ENCODE results near the gene TUBA1C. TPM values are rescaled to one million over a fixed set of nuclear protein-coding genes. Genes with fewer than 3 reads are reported as not detected.

The TUBA1C gene
- polyA plus RNA-seq, 1 donor: 237 TPM

- no CpG with 5 or more reads among the region's 6 CpGs for WGBS (ENCODE audit: insufficient coverage, low lambda C conversion rate)
- Histone ChIP-seq H3K27ac (ENCODE audit: low read length) (no peak overlapping the region), H3K9me3 (ENCODE audit: control insufficient read depth, low read depth, low read length) (no peaks in the 10 kb centered on the region), H3K27me3 (ENCODE audit: control insufficient read depth, insufficient read depth, low read length) (no peaks in the 10 kb centered on the region), H3K4me1 (ENCODE audit: control insufficient read depth, insufficient read depth, low read length) (peaks cover 16% of the 10 kb centered on the region), H3K4me3 (ENCODE audit: low read length) (no peak overlapping the region), H3K36me3 (ENCODE audit: control insufficient read depth, insufficient read depth, low read length) (no peaks in the 10 kb centered on the region)
- DNase-seq: no peak
These were observed 34.6 kb upstream of the TUBA1C start for GRCh38 chr12:49230176-49230804.

- no peak for DNase-seq
- H3K9me3 ChIP-seq (ENCODE audit: control insufficient read depth, low read depth, low read length): no peaks in the 10 kb centered on the region
- H3K27ac ChIP-seq (ENCODE audit: low read length): no peak overlapping the region
- WGBS (ENCODE audit: insufficient coverage, low lambda C conversion rate): no CpG with 5 or more reads among the region's 3 CpGs
- no peaks in the 10 kb centered on the region for H3K36me3 ChIP-seq (ENCODE audit: control insufficient read depth, insufficient read depth, low read length)
- no peaks in the 10 kb centered on the region for H3K27me3 ChIP-seq (ENCODE audit: control insufficient read depth, insufficient read depth, low read length)
- H3K4me3 ChIP-seq (ENCODE audit: low read length): no peak overlapping the region
- H3K4me1 ChIP-seq (ENCODE audit: control insufficient read depth, insufficient read depth, low read length): peaks cover 16% of the 10 kb centered on the region
These were observed 34.1 kb upstream of the TUBA1C start for GRCh38 chr12:49230805-49231194.

- Histone ChIP-seq H3K4me3 (ENCODE audit: low read length) (no peak overlapping the region), H3K9me3 (ENCODE audit: control insufficient read depth, low read depth, low read length) (no peaks in the 10 kb centered on the region), H3K4me1 (ENCODE audit: control insufficient read depth, insufficient read depth, low read length) (peaks cover 16% of the 10 kb centered on the region), H3K36me3 (ENCODE audit: control insufficient read depth, insufficient read depth, low read length) (no peaks in the 10 kb centered on the region), H3K27me3 (ENCODE audit: control insufficient read depth, insufficient read depth, low read length) (no peaks in the 10 kb centered on the region), H3K27ac (ENCODE audit: low read length) (peak overlapping the region; percentile 81)
- DNase-seq: peak in 1 of 2 donors; percentile 11
- 85% methylated on average over 4 of the region's 9 CpGs for WGBS (ENCODE audit: insufficient coverage, low lambda C conversion rate)
These were observed 32.8 kb upstream of the TUBA1C start for GRCh38 chr12:49231878-49232655.

DNA sequence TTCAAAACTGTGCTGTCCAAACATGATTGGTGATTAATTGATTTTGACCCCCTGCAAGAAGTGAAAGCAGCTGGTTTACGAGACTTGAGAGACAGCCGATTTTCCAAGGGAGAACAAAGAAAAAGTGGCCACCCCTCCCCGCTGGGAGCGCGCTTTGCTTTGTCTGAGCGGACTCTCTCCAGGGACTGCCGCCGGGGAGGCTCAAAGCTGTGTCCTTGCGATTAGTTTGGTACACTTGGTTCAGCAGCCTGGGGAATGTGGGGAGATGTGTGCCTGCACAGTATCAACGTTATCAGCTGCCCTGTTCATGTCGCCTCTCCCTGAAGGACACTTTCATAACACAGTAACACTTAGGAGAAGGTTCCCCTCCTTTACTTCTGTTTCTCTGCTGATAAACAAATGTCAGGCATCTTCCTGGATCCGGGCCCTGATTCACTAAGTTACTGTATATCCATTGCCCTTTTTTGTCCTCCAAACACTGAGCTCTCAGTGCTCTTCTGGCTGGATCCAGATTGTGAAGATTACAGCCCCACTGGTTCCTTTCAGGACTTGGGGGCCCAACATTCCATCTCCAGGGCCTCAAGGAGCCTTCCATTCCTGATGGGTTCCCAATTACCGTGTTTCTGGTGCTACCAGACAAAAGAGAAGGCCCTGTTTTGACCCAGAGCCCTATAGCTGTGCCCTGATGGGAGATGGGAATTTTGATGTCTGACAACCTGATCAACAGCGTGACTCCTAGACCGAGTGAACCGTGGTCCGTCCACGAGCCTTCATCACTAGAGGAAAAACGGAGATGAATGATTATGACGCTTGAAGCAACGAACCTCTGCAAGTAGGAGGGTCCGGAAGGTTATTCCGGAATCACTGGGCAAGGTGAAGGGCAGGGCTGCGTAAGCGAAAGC, 31.7 kb upstream of the TUBA1C start:
- 50% methylated on average over 1 of the region's 25 CpGs for WGBS (ENCODE audit: insufficient coverage, low lambda C conversion rate)
- H3K4me1 ChIP-seq (ENCODE audit: control insufficient read depth, insufficient read depth, low read length): peaks cover 16% of the 10 kb centered on the region
- H3K9me3 ChIP-seq (ENCODE audit: control insufficient read depth, low read depth, low read length): no peaks in the 10 kb centered on the region
- no peaks in the 10 kb centered on the region for H3K36me3 ChIP-seq (ENCODE audit: control insufficient read depth, insufficient read depth, low read length)
- DNase-seq: peak in 1 of 2 donors; percentile 60
- H3K4me3 ChIP-seq (ENCODE audit: low read length): peak overlapping the region; percentile 11
- H3K27me3 ChIP-seq (ENCODE audit: control insufficient read depth, insufficient read depth, low read length): no peaks in the 10 kb centered on the region
- peak overlapping the region; percentile 81 for H3K27ac ChIP-seq (ENCODE audit: low read length)

- Histone ChIP-seq H3K27ac (ENCODE audit: low read length) (peak overlapping the region; percentile 81), H3K36me3 (ENCODE audit: control insufficient read depth, insufficient read depth, low read length) (no peaks in the 10 kb centered on the region), H3K4me1 (ENCODE audit: control insufficient read depth, insufficient read depth, low read length) (peaks cover 16% of the 10 kb centered on the region), H3K9me3 (ENCODE audit: control insufficient read depth, low read depth, low read length) (no peaks in the 10 kb centered on the region), H3K4me3 (ENCODE audit: low read length) (no peak overlapping the region), H3K27me3 (ENCODE audit: control insufficient read depth, insufficient read depth, low read length) (no peaks in the 10 kb centered on the region)
- peak in 1 of 2 donors; percentile 31 for DNase-seq
- 40% methylated on average over 1 of the region's 19 CpGs for WGBS (ENCODE audit: insufficient coverage, low lambda C conversion rate)
These were observed 30.9 kb upstream of the TUBA1C start for GRCh38 chr12:49233842-49234526.

DNA sequence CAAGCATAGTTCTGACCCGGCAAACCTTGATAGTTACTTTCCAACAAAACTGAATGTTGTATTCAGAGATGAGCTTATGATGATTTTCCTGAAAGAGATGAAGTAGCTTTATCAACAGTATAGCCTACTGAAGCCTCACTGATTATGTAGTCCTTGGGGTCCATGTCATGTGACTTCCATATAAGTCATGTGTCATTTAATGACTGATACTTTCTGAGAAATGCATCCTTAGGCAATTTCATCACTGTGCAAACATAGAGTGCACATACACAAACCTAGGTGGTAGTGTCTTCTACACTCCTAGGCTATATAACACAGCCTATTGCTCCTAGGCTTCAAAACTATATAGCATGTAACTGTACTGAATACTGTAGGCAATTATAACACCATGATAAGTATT, 28.5 kb upstream of the TUBA1C start:
- Histone ChIP-seq H3K9me3 (ENCODE audit: control insufficient read depth, low read depth, low read length) (no peaks in the 10 kb centered on the region), H3K4me3 (ENCODE audit: low read length) (no peak overlapping the region), H3K27ac (ENCODE audit: low read length) (no peak overlapping the region), H3K27me3 (ENCODE audit: control insufficient read depth, insufficient read depth, low read length) (no peaks in the 10 kb centered on the region), H3K36me3 (ENCODE audit: control insufficient read depth, insufficient read depth, low read length) (no peaks in the 10 kb centered on the region), H3K4me1 (ENCODE audit: control insufficient read depth, insufficient read depth, low read length) (peaks cover 16% of the 10 kb centered on the region)
- DNase-seq: peak in 1 of 2 donors; percentile 48
- WGBS (ENCODE audit: insufficient coverage, low lambda C conversion rate): no CpG with 5 or more reads among the region's 1 CpG

GRCh38 chr12:49243631-49244030, 21.3 kb upstream of the TUBA1C start:
- H3K4me1 ChIP-seq (ENCODE audit: control insufficient read depth, insufficient read depth, low read length): no peaks in the 10 kb centered on the region
- H3K27ac ChIP-seq (ENCODE audit: low read length): no peak overlapping the region
- no CpG with 5 or more reads among the region's 5 CpGs for WGBS (ENCODE audit: insufficient coverage, low lambda C conversion rate)
- no peaks in the 10 kb centered on the region for H3K9me3 ChIP-seq (ENCODE audit: control insufficient read depth, low read depth, low read length)
- H3K4me3 ChIP-seq (ENCODE audit: low read length): no peak overlapping the region
- no peaks in the 10 kb centered on the region for H3K36me3 ChIP-seq (ENCODE audit: control insufficient read depth, insufficient read depth, low read length)
- DNase-seq: no peak
- no peaks in the 10 kb centered on the region for H3K27me3 ChIP-seq (ENCODE audit: control insufficient read depth, insufficient read depth, low read length)

DNA sequence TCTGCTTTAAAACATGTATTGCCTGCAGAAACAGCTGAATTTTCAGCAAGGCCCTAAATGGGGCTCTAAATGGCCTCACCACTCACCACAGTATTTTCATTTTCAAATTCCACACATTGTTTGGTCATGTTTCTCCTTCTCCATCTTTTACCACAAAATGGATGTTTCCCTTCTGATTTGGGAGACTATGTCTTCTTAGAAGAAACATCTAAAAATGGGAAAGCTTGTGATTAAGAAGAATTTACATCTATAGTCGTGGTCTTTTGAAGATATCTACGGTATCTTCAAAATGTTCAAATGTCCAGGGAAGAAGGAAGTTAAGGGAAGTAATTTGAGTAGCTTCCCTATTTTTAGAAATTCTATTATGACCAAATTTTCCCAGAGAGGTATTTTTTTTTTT, 20.7 kb upstream of the TUBA1C start:
- H3K27ac ChIP-seq (ENCODE audit: low read length): no peak overlapping the region
- 100% methylated on average over 1 of the region's 2 CpGs for WGBS (ENCODE audit: insufficient coverage, low lambda C conversion rate)

GRCh38 chr12:49251357-49251756, 13.5 kb upstream of the TUBA1C start:
- H3K27me3 ChIP-seq (ENCODE audit: control insufficient read depth, insufficient read depth, low read length): no peaks in the 10 kb centered on the region
- DNase-seq: no peak
- H3K4me3 ChIP-seq (ENCODE audit: low read length): no peak overlapping the region
- H3K36me3 ChIP-seq (ENCODE audit: control insufficient read depth, insufficient read depth, low read length): no peaks in the 10 kb centered on the region
- no peak overlapping the region for H3K27ac ChIP-seq (ENCODE audit: low read length)
- WGBS (ENCODE audit: insufficient coverage, low lambda C conversion rate): 100% methylated on average over 1 of the region's 5 CpGs
- no peaks in the 10 kb centered on the region for H3K9me3 ChIP-seq (ENCODE audit: control insufficient read depth, low read depth, low read length)
- H3K4me1 ChIP-seq (ENCODE audit: control insufficient read depth, insufficient read depth, low read length): no peaks in the 10 kb centered on the region

More for the DNA sequence above, 20.7 kb upstream of the TUBA1C start:
- Histone ChIP-seq H3K4me3 (ENCODE audit: low read length) (no peak overlapping the region), H3K27me3 (ENCODE audit: control insufficient read depth, insufficient read depth, low read length) (no peaks in the 10 kb centered on the region), H3K9me3 (ENCODE audit: control insufficient read depth, low read depth, low read length) (no peaks in the 10 kb centered on the region), H3K36me3 (ENCODE audit: control insufficient read depth, insufficient read depth, low read length) (no peaks in the 10 kb centered on the region), H3K4me1 (ENCODE audit: control insufficient read depth, insufficient read depth, low read length) (no peaks in the 10 kb centered on the region)
- no peak for DNase-seq
